Testis (tissue), 3 donors: Measurements from ENCODE around the gene SH3TC1. TPM values are rescaled to one million over a fixed set of nuclear protein-coding genes. Genes with fewer than 3 reads are reported as not detected.

Experiments used
- DNase-seq: peaks from one replicate; pipeline ENCODE4 v3.0.0-alpha.2; 2019
- H3K27ac ChIP-seq, 2 donors: fragments of 200-600 bp; sonication (generic); one replicate each; pipeline ENCODE4 v1.5.1; 2019
- H3K27me3 ChIP-seq: fragments of 200-600 bp; sonication (generic); one replicate; pipeline ENCODE4 v1.5.1; 2019
- H3K36me3 ChIP-seq: fragments of 200-600 bp; sonication (generic); one replicate; pipeline ENCODE4 v1.5.1; 2017; ENCODE audit warnings: low read depth; ENCODE audit errors: missing control alignments
- H3K4me1 ChIP-seq: fragments of 200-600 bp; sonication (generic); one replicate; pipeline ENCODE4 v1.5.1; 2019
- H3K4me3 ChIP-seq, 2 donors: fragments of 200-600 bp; sonication (generic); one replicate each; pipeline ENCODE4 v1.5.1; 2017 to 2019
- H3K9me3 ChIP-seq: fragments of 200-600 bp; sonication (generic); one replicate; pipeline ENCODE4 v1.5.1; 2017
- CTCF ChIP-seq, 3 experiments: fragments of 450-650 bp in 2 of 3; fragments of 200-600 bp in 1 of 3; sonication (generic) in 1 of 3; IDR thresholded peaks; one replicate each; pipeline ENCODE4 v1.5.1; 2016 to 2019; ENCODE audit warnings: antibody characterized with exemption in 3 of 3, mild to moderate bottlenecking in 2 of 3, moderate library complexity in 1 of 3
- POLR2A ChIP-seq: fragments of 450-650 bp; IDR thresholded peaks from one replicate; pipeline ENCODE4 v1.6.1; 2017; ENCODE audit warnings: antibody characterized with exemption, mild to moderate bottlenecking, moderate library complexity
- WGBS, 2 donors: methylation state at CpG; one replicate each; pipeline ENCODE4 v1.1.5; 2018; 5-methylcytosine and 5-hydroxymethylcytosine counted together
- intact Hi-C: fragments of 100-400 bp; cut with DNase I; formaldehyde crosslinking; loops from one replicate; pipeline ENCODE4 v1.15.1; 2023; ENCODE audit warnings: low total_unique reads
- polyA plus RNA-seq: library from polyadenylated mRNA; stranded (reverse); fragments of 350-450 nt; fragmentation: Illumina TruSeq; extraction: RNeasy Lipid Tissue Mini Kit (QIAGEN cat#74804); gene quantifications from one replicate; pipeline ENCODE4 v1.2.3, GENCODE V29; 2014; ENCODE audit warnings: low read depth, low replicate concordance; ENCODE audit not compliant: insufficient read depth
- total RNA-seq, 2 donors: library from RNA; depleted of rRNA; stranded (reverse); fragments of >200 nt; gene quantifications; one replicate each; pipeline ENCODE4 v1.2.3, GENCODE V29; 2016

Gene SH3TC1
- total and polyA plus RNA-seq, 3 donors from 2014 or later, result 3.2 to 12.6 (median 4.0) TPM

DNA sequence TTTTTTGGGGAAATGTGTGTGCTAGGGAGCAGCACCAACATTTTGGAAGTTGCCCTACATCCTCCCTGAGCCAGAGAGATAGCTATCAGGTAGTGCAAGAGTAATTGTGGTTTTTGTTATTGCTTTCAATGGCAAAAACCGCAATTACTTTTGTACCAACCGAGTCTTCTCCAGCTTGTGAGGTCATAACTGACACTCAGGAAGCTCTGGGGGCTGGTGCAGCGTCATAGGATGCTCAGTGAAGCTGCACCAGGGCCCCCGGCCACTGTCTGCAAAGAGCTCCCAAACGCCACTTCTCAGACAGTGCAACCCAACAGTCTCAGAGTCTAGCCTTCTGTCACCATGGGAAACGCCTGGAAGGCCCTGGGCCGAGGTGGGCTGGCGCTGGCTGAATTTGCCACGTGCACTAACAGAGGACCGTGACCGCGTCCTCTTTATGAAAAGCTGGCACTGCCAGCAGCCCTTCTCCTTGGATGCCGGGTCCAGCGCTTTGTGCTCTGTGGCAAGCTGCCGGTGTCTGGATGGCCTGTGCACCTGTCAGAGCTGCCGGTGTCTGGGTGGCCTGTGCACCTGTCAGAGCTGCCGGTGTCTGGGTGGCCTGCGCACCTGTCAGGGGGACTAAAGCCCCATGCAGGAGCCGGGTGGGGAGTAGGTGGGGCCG, 19.4 kb downstream of the SH3TC1 start:
- Histone ChIP-seq H3K4me1 (no peaks in the 10 kb centered on the region), H3K27me3 (no peaks in the 10 kb centered on the region), H3K4me3 (no peak overlapping the region), H3K27ac (no peak overlapping the region), H3K9me3 (no peaks in the 10 kb centered on the region), H3K36me3 (no peaks in the 10 kb centered on the region)
- DNase-seq, result no peak
- intact Hi-C loops, result no loop called here
- 93 to 94% methylated on average over 15 to 20 of the region's 20 CpGs for WGBS, 2 donors
- TF ChIP-seq CTCF (IDR thresholded peaks at IDR 0.05), result no peak
- TF ChIP-seq POLR2A, result no peak

GRCh38 chr4:8219236-8219635, 20.1 kb downstream of the SH3TC1 start:
- no peak for DNase-seq
- H3K36me3 ChIP-seq, result no peaks in the 10 kb centered on the region
- no peaks in the 10 kb centered on the region for H3K9me3 ChIP-seq
- TF ChIP-seq POLR2A, result no peak
- TF ChIP-seq CTCF (IDR thresholded peaks at IDR 0.05), result no peak
- WGBS, 2 donors, result 63 to 72% methylated on average over 11 to 13 of the region's 21 CpGs
- H3K4me3 ChIP-seq, result no peak overlapping the region
- no peak overlapping the region for H3K27ac ChIP-seq
- no peaks in the 10 kb centered on the region for H3K27me3 ChIP-seq
- intact Hi-C loops, result no loop called here
- no peaks in the 10 kb centered on the region for H3K4me1 ChIP-seq

GRCh38 chr4:8220661-8221450, 21.8 kb downstream of the SH3TC1 start:
- intact Hi-C loops, result no loop called here
- no peaks in the 10 kb centered on the region for H3K4me1 ChIP-seq
- 87 to 88% methylated on average over 7 of the region's 7 CpGs for WGBS, 2 donors
- H3K36me3 ChIP-seq, result no peaks in the 10 kb centered on the region
- no peaks in the 10 kb centered on the region for H3K9me3 ChIP-seq
- no peak for DNase-seq
- H3K4me3 ChIP-seq, result no peak overlapping the region
- H3K27me3 ChIP-seq, result no peaks in the 10 kb centered on the region
- H3K27ac ChIP-seq, result no peak overlapping the region
- TF ChIP-seq CTCF (IDR thresholded peaks at IDR 0.05), result no peak
- TF ChIP-seq POLR2A, result no peak

DNA sequence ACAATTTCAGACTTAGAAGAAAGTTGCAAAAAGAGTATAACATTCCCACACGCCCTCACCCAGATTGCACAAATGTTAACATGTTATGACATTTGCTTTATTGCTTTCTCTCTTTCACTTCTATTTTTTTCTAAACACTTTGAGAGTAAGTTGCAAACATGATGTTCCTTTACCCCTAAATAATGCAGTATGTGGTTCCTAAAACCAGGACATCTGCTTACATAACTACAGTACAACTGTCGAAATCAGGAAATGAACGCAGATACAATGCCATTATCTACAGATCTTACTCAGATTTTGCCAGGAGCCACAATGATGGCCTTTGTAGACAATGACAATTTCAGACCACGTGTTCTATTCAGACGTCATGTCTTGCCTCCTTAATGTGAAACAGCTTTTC, 22.4 kb downstream of the SH3TC1 start:
- H3K4me1 ChIP-seq, result no peaks in the 10 kb centered on the region
- intact Hi-C loops, result no loop called here
- TF ChIP-seq CTCF (IDR thresholded peaks at IDR 0.05) (no peak), POLR2A (no peak)
- no peak for DNase-seq
- no peak overlapping the region for H3K4me3 ChIP-seq
- no peak overlapping the region for H3K27ac ChIP-seq
- no peaks in the 10 kb centered on the region for H3K27me3 ChIP-seq
- no peaks in the 10 kb centered on the region for H3K9me3 ChIP-seq
- WGBS, 2 donors, result 79 to 80% methylated on average over 5 of the region's 5 CpGs
- H3K36me3 ChIP-seq, result no peaks in the 10 kb centered on the region
